ENCODE measurements around the gene MAML2.

DNA sequence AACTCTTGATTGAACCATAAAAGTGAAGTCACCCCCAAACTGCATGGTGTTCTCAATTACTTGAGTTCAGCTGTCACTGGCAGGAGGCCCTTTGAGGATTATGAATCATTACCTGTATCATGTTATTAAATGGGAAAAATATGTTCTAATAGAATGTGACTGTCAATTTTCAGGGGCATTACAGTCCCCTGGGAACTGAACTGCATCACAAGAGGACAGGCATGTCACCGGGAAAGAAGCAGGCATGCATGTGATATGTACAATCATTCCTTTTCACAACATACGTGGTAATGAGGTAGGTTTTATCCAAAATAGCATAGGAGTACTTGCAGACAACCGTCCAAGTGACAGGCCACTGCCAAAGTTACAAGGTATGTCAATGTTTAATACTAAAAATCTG is 165.8 kb downstream of the MAML2 start:
- TF ChIP-seq POLR2AphosphoS2 (IDR thresholded peaks at IDR 0.05; ENCODE audit: low read length) = no peak
- no peak for TF ChIP-seq EZH2 (IDR thresholded peaks at IDR 0.05; ENCODE audit: borderline replicate concordance, low read depth, low read length)
- no peak for TF ChIP-seq GABPA (tag; conservative IDR thresholded peaks at IDR 0.05; ENCODE audit: low read depth)

Data from K562 (cell line).